DOHH2 (cell line): ENCODE results near the gene HOXB1.

Experiments
- H3F3A ChIP-seq: fragments of 200-600 bp; sonication (generic), shearing (Covaris generic); 2 replicates; pipeline ENCODE4 v1.6.0; 2016; ENCODE audit warnings: antibody characterized with exemption, mild to moderate bottlenecking; ENCODE audit not compliant: control insufficient read depth, insufficient read depth
- H3K27ac ChIP-seq: fragments of 200-600 bp; sonication (generic); 2 replicates; pipeline ENCODE4 v1.5.1; 2014; ENCODE audit warnings: low read depth, mild to moderate bottlenecking, low read length, moderate library complexity
- H3K27me3 ChIP-seq: fragments of 200-600 bp; sonication (generic); 2 replicates; pipeline ENCODE4 v1.6.1; 2014; ENCODE audit warnings: mild to moderate bottlenecking, low read length, mixed read lengths; ENCODE audit not compliant: control insufficient read depth
- H3K36me3 ChIP-seq: fragments of 200-600 bp; sonication (generic); 2 replicates; pipeline ENCODE4 v1.6.1; 2014; ENCODE audit warnings: mild to moderate bottlenecking, low read length, moderate library complexity, mixed read lengths; ENCODE audit not compliant: control insufficient read depth
- H3K4me1 ChIP-seq: fragments of 200-600 bp; sonication (generic); 2 replicates; pipeline ENCODE4 v1.6.1; 2014; ENCODE audit warnings: mild to moderate bottlenecking, low read length, mixed read lengths; ENCODE audit not compliant: control insufficient read depth
- H3K4me2 ChIP-seq: fragments of 200-600 bp; sonication (generic); 2 replicates; pipeline ENCODE4 v1.6.0; 2014; ENCODE audit warnings: mild to moderate bottlenecking, low read length, moderate library complexity
- H3K4me3 ChIP-seq: fragments of 200-600 bp; sonication (generic); 2 replicates; pipeline ENCODE4 v1.5.1; 2014; ENCODE audit warnings: mild to moderate bottlenecking, low read length, mixed read lengths
- H3K79me2 ChIP-seq: fragments of 200-600 bp; sonication (generic); 2 replicates; pipeline ENCODE4 v1.6.1; 2014; ENCODE audit warnings: mild to moderate bottlenecking, low read length, mixed read lengths; ENCODE audit not compliant: control insufficient read depth
- H3K9me2 ChIP-seq: fragments of 200-600 bp; sonication (generic); replicated peaks from 2 replicates; pipeline ENCODE4 v1.6.1; 2014; ENCODE audit warnings: mild to moderate bottlenecking, low read length, mixed read lengths; ENCODE audit not compliant: control insufficient read depth
- H3K9me3 ChIP-seq: fragments of 200-600 bp; sonication (generic); 2 replicates; pipeline ENCODE4 v1.6.1; 2014; ENCODE audit warnings: antibody characterized with exemption, low read length, mixed read lengths; ENCODE audit not compliant: control insufficient read depth, insufficient read depth
- H4K20me1 ChIP-seq: fragments of 200-600 bp; sonication (generic); 2 replicates; pipeline ENCODE4 v1.6.0; 2014; ENCODE audit warnings: low read depth, mild to moderate bottlenecking, antibody characterized with exemption, low read length, moderate library complexity; ENCODE audit not compliant: control insufficient read depth, insufficient read depth
- CTCF ChIP-seq: fragments of 200-600 bp; sonication (generic); IDR thresholded peaks from one replicate; pipeline ENCODE4 v1.5.1; 2014; ENCODE audit warnings: antibody characterized with exemption, mild to moderate bottlenecking, low read depth, low read length; ENCODE audit not compliant: poor library complexity, severe bottlenecking
- EZH2phosphoT487 ChIP-seq: fragments of 200-600 bp; sonication (generic); IDR thresholded peaks from 2 replicates; pipeline ENCODE4 v1.6.1; 2017; ENCODE audit warnings: borderline replicate concordance, mild to moderate bottlenecking, antibody characterized with exemption, low read length, moderate library complexity, mixed read lengths

Gene HOXB1

GRCh38 chr17:48566717-48567116 is 35.9 kb upstream of the HOXB1 start:
- no peak for TF ChIP-seq CTCF
- TF ChIP-seq EZH2phosphoT487, result no peak
- no peaks in the 10 kb centered on the region; the same call in 1 of the 2 replicates for H3K36me3 ChIP-seq
- H3F3A ChIP-seq, result no peaks in the 10 kb centered on the region
- no peaks in the 10 kb centered on the region for H3K27me3 ChIP-seq
- H3K27ac ChIP-seq, result no peak overlapping the region
- H3K79me2 ChIP-seq, result no peaks in the 10 kb centered on the region
- no peak overlapping the region for H3K4me2 ChIP-seq
- no peaks in the 10 kb centered on the region for H4K20me1 ChIP-seq
- H3K4me1 ChIP-seq, result no peaks in the 10 kb centered on the region
- no peaks in the 10 kb centered on the region for H3K9me3 ChIP-seq
- H3K4me3 ChIP-seq, result no peak overlapping the region
- no peaks in the 10 kb centered on the region for H3K9me2 ChIP-seq

GRCh38 chr17:48565925-48566710 is 35.3 kb upstream of the HOXB1 start:
- Histone ChIP-seq H3K79me2 (no peaks in the 10 kb centered on the region), H3K4me3 (no peak overlapping the region), H3K27me3 (no peaks in the 10 kb centered on the region), H3F3A (no peaks in the 10 kb centered on the region), H3K4me1 (no peaks in the 10 kb centered on the region), H3K4me2 (no peak overlapping the region), H3K9me2 (no peaks in the 10 kb centered on the region), H4K20me1 (no peaks in the 10 kb centered on the region), H3K9me3 (no peaks in the 10 kb centered on the region), H3K27ac (no peak overlapping the region), H3K36me3 (no peaks in the 10 kb centered on the region)
- TF ChIP-seq CTCF (no peak), EZH2phosphoT487 (no peak)

GRCh38 chr17:48565022-48565554 is 34.3 kb upstream of the HOXB1 start:
- H3F3A ChIP-seq, result no peaks in the 10 kb centered on the region
- no peaks in the 10 kb centered on the region for H4K20me1 ChIP-seq

More at GRCh38 chr17:48565022-48565554, 34.3 kb upstream of the HOXB1 start:
- no peaks in the 10 kb centered on the region for H3K9me3 ChIP-seq
- no peaks in the 10 kb centered on the region for H3K27me3 ChIP-seq
- H3K4me2 ChIP-seq, result no peak overlapping the region
- no peaks in the 10 kb centered on the region for H3K9me2 ChIP-seq
- H3K4me1 ChIP-seq, result no peaks in the 10 kb centered on the region
- TF ChIP-seq EZH2phosphoT487 (no peak), CTCF (no peak)
- H3K79me2 ChIP-seq, result no peaks in the 10 kb centered on the region
- H3K27ac ChIP-seq, result no peak overlapping the region
- no peaks in the 10 kb centered on the region for H3K36me3 ChIP-seq
- H3K4me3 ChIP-seq, result no peak overlapping the region
